WTC11 (cell line): ENCODE measurements around the gene NT5C1B. TPM values are rescaled to one million over a fixed set of nuclear protein-coding genes. Genes with fewer than 3 reads are reported as not detected.

Experiments used
- ATAC-seq: fragments of 200-7000 bp; cut with Tn5 transposase; 2 replicates; pipeline ENCODE4 v1.10.0; 2021; ENCODE audit warnings: mild to moderate bottlenecking, moderate library complexity
- CTCF ChIA-PET: fragments of 300-600 bp; sonication (Branson Sonifier 250); formaldehyde crosslinking; loops from one replicate; lab custom pipeline; 2021; ENCODE audit warnings: antibody characterized with exemption; lab: Charles Lee
- POLR2A ChIA-PET: fragments of 350-600 bp; sonication (Branson Sonifier 250); formaldehyde crosslinking; loops from one replicate; lab custom pipeline; 2021; ENCODE audit warnings: antibody characterized with exemption; lab: Charles Lee
- DNase-seq: peaks from one replicate; pipeline ENCODE4 v3.0.0; 2021; ENCODE audit warnings: low spot score
- H3K27ac Mint-ChIP-seq: 2 replicates; pipeline ENCODE4 v1.8.0; 2021; ENCODE audit warnings: mixed read lengths
- H3K27me3 Mint-ChIP-seq: 2 replicates; pipeline ENCODE4 v1.8.0; 2021; ENCODE audit warnings: low read depth, mild to moderate bottlenecking, moderate library complexity, mixed read lengths
- H3K36me3 Mint-ChIP-seq: 2 replicates; pipeline ENCODE4 v1.8.0; 2021; ENCODE audit warnings: mixed read lengths
- H3K4me1 Mint-ChIP-seq: 2 replicates; pipeline ENCODE4 v1.8.0; 2022; ENCODE audit warnings: mixed read lengths
- H3K4me3 Mint-ChIP-seq: 2 replicates; pipeline ENCODE4 v1.8.0; 2021; ENCODE audit warnings: mild to moderate bottlenecking, moderate library complexity, mixed read lengths
- H3K9me3 Mint-ChIP-seq: 2 replicates; pipeline ENCODE4 v1.8.0; 2021; ENCODE audit warnings: mixed read lengths
- EMX1 ChIP-seq: fragments of 250-450 bp; sonication (Bioruptor Pico); IDR thresholded peaks from 2 replicates; pipeline ENCODE4 v1.8.0; 2021; ENCODE audit warnings: mild to moderate bottlenecking
- ESRRA ChIP-seq: sonication (generic); formaldehyde crosslinking; IDR thresholded peaks from 2 replicates; pipeline ENCODE4 v1.8.1; 2022; ENCODE audit warnings: mild to moderate bottlenecking, missing genetic modification reagents, borderline replicate concordance
- FOXP1 ChIP-seq: sonication (generic); formaldehyde crosslinking; IDR thresholded peaks from 2 replicates; pipeline ENCODE4 v1.8.0; 2022; ENCODE audit warnings: missing genetic modification reagents, mild to moderate bottlenecking, moderate library complexity, borderline replicate concordance
- GRHL2 ChIP-seq: fragments of 250-450 bp; sonication (Bioruptor Pico); IDR thresholded peaks from 2 replicates; pipeline ENCODE4 v1.8.0; 2022; ENCODE audit warnings: mild to moderate bottlenecking, moderate library complexity; ENCODE audit not compliant: insufficient replicate concordance, severe bottlenecking
- KAT7 ChIP-seq: sonication (generic); formaldehyde crosslinking; IDR thresholded peaks from 2 replicates; pipeline ENCODE4 v1.8.1; 2023; ENCODE audit warnings: missing genetic modification reagents, mild to moderate bottlenecking, borderline replicate concordance
- NFE2L1 ChIP-seq: sonication (generic); formaldehyde crosslinking; IDR thresholded peaks from 2 replicates; pipeline ENCODE4 v1.8.1; 2023; ENCODE audit warnings: missing genetic modification reagents
- NFYB ChIP-seq: sonication (generic); formaldehyde crosslinking; conservative IDR thresholded peaks from 2 replicates; pipeline ENCODE4 v1.8.0; 2022; ENCODE audit warnings: low read depth, missing genetic modification reagents
- NR2C2 ChIP-seq: sonication (generic); formaldehyde crosslinking; IDR thresholded peaks from 2 replicates; pipeline ENCODE4 v1.8.0; 2022; ENCODE audit warnings: mild to moderate bottlenecking, missing genetic modification reagents
- NR3C1 ChIP-seq: sonication (generic); formaldehyde crosslinking; conservative IDR thresholded peaks from 2 replicates; pipeline ENCODE4 v1.8.1; 2023; ENCODE audit warnings: low read depth, mild to moderate bottlenecking, missing genetic modification reagents
- PRRX2 ChIP-seq: fragments of 250-450 bp; sonication (Bioruptor Pico); IDR thresholded peaks from 2 replicates; pipeline ENCODE4 v1.8.0; 2021; ENCODE audit warnings: mild to moderate bottlenecking
- RORB ChIP-seq: fragments of 250-450 bp; sonication (Bioruptor Pico); IDR thresholded peaks from 2 replicates; pipeline ENCODE4 v1.9.0; 2021; ENCODE audit warnings: mild to moderate bottlenecking
- SMAD4 ChIP-seq: sonication (generic); formaldehyde crosslinking; IDR thresholded peaks from 2 replicates; pipeline ENCODE4 v1.8.0; 2022; ENCODE audit warnings: mild to moderate bottlenecking, missing genetic modification reagents
- TEAD1 ChIP-seq: sonication (generic); formaldehyde crosslinking; IDR thresholded peaks from 2 replicates; pipeline ENCODE4 v1.8.0; 2022; ENCODE audit warnings: mild to moderate bottlenecking, missing genetic modification reagents
- TP53 ChIP-seq: sonication (generic); formaldehyde crosslinking; IDR thresholded peaks from 2 replicates; pipeline ENCODE4 v1.8.1; 2023; ENCODE audit warnings: mild to moderate bottlenecking, missing genetic modification reagents
- USF2 ChIP-seq: sonication (generic); formaldehyde crosslinking; IDR thresholded peaks from 2 replicates; pipeline ENCODE4 v1.8.1; 2023; ENCODE audit warnings: mild to moderate bottlenecking, missing genetic modification reagents, moderate library complexity
- ZNF138 ChIP-seq: sonication (generic); formaldehyde crosslinking; conservative IDR thresholded peaks from 2 replicates; pipeline ENCODE4 v1.8.1; 2022; ENCODE audit warnings: mild to moderate bottlenecking, moderate library complexity, missing genetic modification reagents
- ZNF219 ChIP-seq: sonication (generic); formaldehyde crosslinking; IDR thresholded peaks from 2 replicates; pipeline ENCODE4 v1.8.0; 2023; ENCODE audit warnings: missing genetic modification reagents, mild to moderate bottlenecking, borderline replicate concordance
- ZNF423 ChIP-seq: fragments of 250-450 bp; sonication (Bioruptor Pico); IDR thresholded peaks from 2 replicates; pipeline ENCODE4 v2.1.2; 2022; ENCODE audit warnings: mild to moderate bottlenecking, moderate library complexity
- total RNA-seq: library from RNA; stranded (reverse); gene quantifications from 3 replicates; pipeline ENCODE4 v1.2.3, GENCODE V29; 2021
- TF ChIP-seq, protein P1 (sequence below): sonication (generic); formaldehyde crosslinking; IDR thresholded peaks from 2 replicates; pipeline ENCODE4 v1.8.0; 2022; ENCODE audit warnings: mild to moderate bottlenecking, missing genetic modification reagents
- TF ChIP-seq, protein P2 (sequence below): sonication (generic); formaldehyde crosslinking; IDR thresholded peaks from 2 replicates; pipeline ENCODE4 v1.8.1; 2023; ENCODE audit warnings: mild to moderate bottlenecking, missing genetic modification reagents, borderline replicate concordance
- TF ChIP-seq, protein P3 (sequence below): fragments of 250-450 bp; sonication (Bioruptor Pico); IDR thresholded peaks from 2 replicates; pipeline ENCODE4 v1.9.0; 2021; ENCODE audit warnings: mild to moderate bottlenecking

The NT5C1B gene
- total RNA-seq, 1 experiment from 2014 or later = not detected

GRCh38 chr2:18585526-18585925 is 3.8 kb downstream of the NT5C1B start (continued):
- TF ChIP-seq, protein P1, sequence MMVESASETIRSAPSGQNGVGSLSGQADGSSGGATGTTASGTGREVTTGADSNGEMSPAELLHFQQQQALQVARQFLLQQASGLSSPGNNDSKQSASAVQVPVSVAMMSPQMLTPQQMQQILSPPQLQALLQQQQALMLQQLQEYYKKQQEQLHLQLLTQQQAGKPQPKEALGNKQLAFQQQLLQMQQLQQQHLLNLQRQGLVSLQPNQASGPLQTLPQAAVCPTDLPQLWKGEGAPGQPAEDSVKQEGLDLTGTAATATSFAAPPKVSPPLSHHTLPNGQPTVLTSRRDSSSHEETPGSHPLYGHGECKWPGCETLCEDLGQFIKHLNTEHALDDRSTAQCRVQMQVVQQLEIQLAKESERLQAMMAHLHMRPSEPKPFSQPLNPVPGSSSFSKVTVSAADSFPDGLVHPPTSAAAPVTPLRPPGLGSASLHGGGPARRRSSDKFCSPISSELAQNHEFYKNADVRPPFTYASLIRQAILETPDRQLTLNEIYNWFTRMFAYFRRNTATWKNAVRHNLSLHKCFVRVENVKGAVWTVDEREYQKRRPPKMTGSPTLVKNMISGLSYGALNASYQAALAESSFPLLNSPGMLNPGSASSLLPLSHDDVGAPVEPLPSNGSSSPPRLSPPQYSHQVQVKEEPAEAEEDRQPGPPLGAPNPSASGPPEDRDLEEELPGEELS (CRISPR knock-in tag) = no peak
- no peak for TF ChIP-seq ZNF138 (CRISPR knock-in tag)

- Mint-ChIP-seq H3K9me3 (peaks cover 9% of the 10 kb centered on the region), H3K27ac (no peak overlapping the region), H3K27me3 (no peaks in the 10 kb centered on the region; the same call in 1 of the 2 replicates), H3K4me1 (no peaks in the 10 kb centered on the region), H3K36me3 (no peaks in the 10 kb centered on the region), H3K4me3 (no peak overlapping the region)
- no peak for DNase-seq
- peak; percentile 36; the same call in 1 of the 2 replicates for ATAC-seq
- POLR2A ChIA-PET = no interaction called here
- TF ChIP-seq PRRX2 (CRISPR knock-in tag) (no peak), NR3C1 (CRISPR knock-in tag) (no peak), ZNF138 (CRISPR knock-in tag) (no peak), FOXP1 (CRISPR knock-in tag) (no peak), NFYB (CRISPR knock-in tag) (no peak), NFE2L1 (CRISPR knock-in tag) (no peak), KAT7 (no peak), SMAD4 (CRISPR knock-in tag) (no peak), NR2C2 (no peak), USF2 (CRISPR knock-in tag) (no peak), GRHL2 (CRISPR knock-in tag) (no peak), TP53 (CRISPR knock-in tag) (no peak)
- CTCF ChIA-PET = no interaction called here
These were observed 4.8 kb downstream of the NT5C1B start for GRCh38 chr2:18584608-18584954.

DNA sequence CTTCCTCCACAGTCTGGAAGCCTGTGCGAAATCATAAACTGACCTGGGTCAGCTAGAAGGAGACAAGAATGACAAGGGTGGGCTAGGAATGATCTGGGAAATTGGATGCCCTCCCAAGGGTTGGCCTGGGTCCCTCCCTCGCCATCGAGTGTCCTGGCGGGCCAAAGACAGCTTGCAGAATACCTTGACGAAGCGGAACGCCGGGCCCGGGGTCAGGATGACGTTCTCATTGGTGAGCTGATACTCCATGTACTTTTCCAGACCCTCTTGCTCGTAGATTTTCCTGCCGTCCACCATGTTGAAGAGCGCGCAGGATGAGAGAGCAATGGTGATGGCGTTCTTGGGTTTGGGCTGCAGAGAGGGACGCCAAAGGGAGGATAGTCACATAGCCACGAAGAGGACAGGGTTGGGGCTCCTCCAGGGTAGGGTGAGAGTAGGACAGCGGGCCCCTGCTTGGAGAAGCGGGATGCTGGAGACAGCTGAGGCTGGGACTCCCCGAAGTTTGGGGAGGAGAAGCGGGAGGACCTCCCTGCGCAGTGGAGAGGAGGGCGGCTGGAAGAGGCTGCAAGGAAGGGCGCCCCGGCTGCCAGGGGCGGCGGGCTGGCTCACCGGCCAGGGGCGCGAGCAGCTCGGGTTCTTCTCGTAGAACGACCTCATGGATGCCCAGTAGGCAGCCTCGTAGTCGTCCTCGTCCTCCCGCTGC is 5.3 kb downstream of the NT5C1B start:
- DNase-seq = no peak
- 0 out of 2 replicates have a peak, but pooled peaks cover 2% of the 10 kb centered on the region for H3K36me3 Mint-ChIP-seq
- no peak overlapping the region for H3K27ac Mint-ChIP-seq
- ATAC-seq = no peak; the same call in 1 of the 2 replicates
- no peak overlapping the region for H3K4me3 Mint-ChIP-seq
- H3K9me3 Mint-ChIP-seq = peaks cover 14% of the 10 kb centered on the region
- ChIA-PET POLR2A (no interaction called here), CTCF (no interaction called here)
- no peaks in the 10 kb centered on the region; the same call in 1 of the 2 replicates for H3K27me3 Mint-ChIP-seq
- TF ChIP-seq ESRRA (CRISPR knock-in tag) (no peak), RORB (CRISPR knock-in tag) (no peak)
- no peaks in the 10 kb centered on the region for H3K4me1 Mint-ChIP-seq

DNA sequence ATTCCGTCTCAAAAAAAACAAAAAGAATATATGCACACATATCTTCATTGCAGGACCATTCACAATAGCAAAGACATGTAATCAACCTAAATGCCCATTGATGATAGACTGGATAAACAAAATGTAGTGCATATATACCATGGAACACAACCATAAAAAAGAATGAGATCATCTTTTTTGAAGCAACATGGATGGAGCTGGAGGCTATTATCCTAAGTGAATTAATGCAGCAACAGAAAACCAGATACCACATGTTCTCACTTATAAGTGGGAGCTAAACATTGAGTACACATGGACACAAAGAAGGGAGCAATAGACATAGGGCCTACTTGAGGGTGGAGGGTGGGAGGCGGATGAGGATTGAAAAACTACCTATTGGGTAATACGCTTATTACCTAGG is 8.8 kb downstream of the NT5C1B start:
- Mint-ChIP-seq H3K27ac (no peak overlapping the region), H3K9me3 (peaks cover 22% of the 10 kb centered on the region), H3K4me3 (no peak overlapping the region), H3K27me3 (no peaks in the 10 kb centered on the region; the same call in 1 of the 2 replicates), H3K36me3 (0 out of 2 replicates have a peak, but pooled peaks cover 2% of the 10 kb centered on the region), H3K4me1 (no peaks in the 10 kb centered on the region)
- CTCF ChIA-PET = no interaction called here
- POLR2A ChIA-PET = no interaction called here
- DNase-seq (no peak), ATAC-seq (no peak)
- no peak for TF ChIP-seq ZNF138 (CRISPR knock-in tag)
- no peak for TF ChIP-seq ZNF219 (CRISPR knock-in tag)
- TF ChIP-seq EMX1 (CRISPR knock-in tag) = no peak
- TF ChIP-seq, protein P2, sequence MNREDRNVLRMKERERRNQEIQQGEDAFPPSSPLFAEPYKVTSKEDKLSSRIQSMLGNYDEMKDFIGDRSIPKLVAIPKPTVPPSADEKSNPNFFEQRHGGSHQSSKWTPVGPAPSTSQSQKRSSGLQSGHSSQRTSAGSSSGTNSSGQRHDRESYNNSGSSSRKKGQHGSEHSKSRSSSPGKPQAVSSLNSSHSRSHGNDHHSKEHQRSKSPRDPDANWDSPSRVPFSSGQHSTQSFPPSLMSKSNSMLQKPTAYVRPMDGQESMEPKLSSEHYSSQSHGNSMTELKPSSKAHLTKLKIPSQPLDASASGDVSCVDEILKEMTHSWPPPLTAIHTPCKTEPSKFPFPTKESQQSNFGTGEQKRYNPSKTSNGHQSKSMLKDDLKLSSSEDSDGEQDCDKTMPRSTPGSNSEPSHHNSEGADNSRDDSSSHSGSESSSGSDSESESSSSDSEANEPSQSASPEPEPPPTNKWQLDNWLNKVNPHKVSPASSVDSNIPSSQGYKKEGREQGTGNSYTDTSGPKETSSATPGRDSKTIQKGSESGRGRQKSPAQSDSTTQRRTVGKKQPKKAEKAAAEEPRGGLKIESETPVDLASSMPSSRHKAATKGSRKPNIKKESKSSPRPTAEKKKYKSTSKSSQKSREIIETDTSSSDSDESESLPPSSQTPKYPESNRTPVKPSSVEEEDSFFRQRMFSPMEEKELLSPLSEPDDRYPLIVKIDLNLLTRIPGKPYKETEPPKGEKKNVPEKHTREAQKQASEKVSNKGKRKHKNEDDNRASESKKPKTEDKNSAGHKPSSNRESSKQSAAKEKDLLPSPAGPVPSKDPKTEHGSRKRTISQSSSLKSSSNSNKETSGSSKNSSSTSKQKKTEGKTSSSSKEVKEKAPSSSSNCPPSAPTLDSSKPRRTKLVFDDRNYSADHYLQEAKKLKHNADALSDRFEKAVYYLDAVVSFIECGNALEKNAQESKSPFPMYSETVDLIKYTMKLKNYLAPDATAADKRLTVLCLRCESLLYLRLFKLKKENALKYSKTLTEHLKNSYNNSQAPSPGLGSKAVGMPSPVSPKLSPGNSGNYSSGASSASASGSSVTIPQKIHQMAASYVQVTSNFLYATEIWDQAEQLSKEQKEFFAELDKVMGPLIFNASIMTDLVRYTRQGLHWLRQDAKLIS (CRISPR knock-in tag) = no peak
- TF ChIP-seq, protein P3, sequence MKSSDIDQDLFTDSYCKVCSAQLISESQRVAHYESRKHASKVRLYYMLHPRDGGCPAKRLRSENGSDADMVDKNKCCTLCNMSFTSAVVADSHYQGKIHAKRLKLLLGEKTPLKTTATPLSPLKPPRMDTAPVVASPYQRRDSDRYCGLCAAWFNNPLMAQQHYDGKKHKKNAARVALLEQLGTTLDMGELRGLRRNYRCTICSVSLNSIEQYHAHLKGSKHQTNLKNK (CRISPR knock-in tag) = no peak
- no peak for TF ChIP-seq ZNF423 (CRISPR knock-in tag)
- TF ChIP-seq TEAD1 (CRISPR knock-in tag) = no peak
